PC-9 (cell line): Measurements from ENCODE around the gene SHROOM2.

ENCODE experiments used
- CTCF ChIP-seq: fragments of 200-600 bp; sonication (generic); conservative IDR thresholded peaks from 2 replicates; pipeline ENCODE4 v1.6.1; 2017; ENCODE audit warnings: mixed run types, antibody characterized with exemption, mild to moderate bottlenecking, moderate library complexity
- EZH2 ChIP-seq: fragments of 200-600 bp; sonication (generic); IDR thresholded peaks from 2 replicates; pipeline ENCODE4 v1.8.0; 2017; ENCODE audit warnings: antibody characterized with exemption, low read depth

- TF ChIP-seq CTCF (no peak), EZH2 (no peak)
Measured at GRCh38 chrX:9785944-9786797, at the start of gene SHROOM2.
